GM06990 (cell line): ENCODE data around the gene TRERF1.

ENCODE experiments used
- DNase-seq: peaks from one replicate; pipeline ENCODE4 v3.0.0-alpha.2; 2011; ENCODE audit not compliant: insufficient read length; ENCODE audit errors: extremely low read depth
- H3K27me3 ChIP-seq: replicated peaks from 2 replicates; pipeline ENCODE4 v1.6.0; 2011; ENCODE audit warnings: low read length; ENCODE audit not compliant: control insufficient read depth, insufficient read depth
- H3K36me3 ChIP-seq: 2 replicates; pipeline ENCODE4 v1.5.1; 2011; ENCODE audit warnings: low read length; ENCODE audit not compliant: control insufficient read depth, insufficient read depth
- H3K4me3 ChIP-seq: replicated peaks from 2 replicates; pipeline ENCODE4 v1.5.1; 2011; ENCODE audit warnings: low read depth, mild to moderate bottlenecking, control low read depth, low read length
- TF ChIP-seq, protein P1 (sequence below): IDR thresholded peaks from 2 replicates; pipeline ENCODE4 v1.5.1; 2011; ENCODE audit warnings: low read length, control low read depth, mild to moderate bottlenecking, inconsistent platforms; ENCODE audit not compliant: insufficient read depth, poor library complexity, severe bottlenecking

TRERF1 gene

DNA sequence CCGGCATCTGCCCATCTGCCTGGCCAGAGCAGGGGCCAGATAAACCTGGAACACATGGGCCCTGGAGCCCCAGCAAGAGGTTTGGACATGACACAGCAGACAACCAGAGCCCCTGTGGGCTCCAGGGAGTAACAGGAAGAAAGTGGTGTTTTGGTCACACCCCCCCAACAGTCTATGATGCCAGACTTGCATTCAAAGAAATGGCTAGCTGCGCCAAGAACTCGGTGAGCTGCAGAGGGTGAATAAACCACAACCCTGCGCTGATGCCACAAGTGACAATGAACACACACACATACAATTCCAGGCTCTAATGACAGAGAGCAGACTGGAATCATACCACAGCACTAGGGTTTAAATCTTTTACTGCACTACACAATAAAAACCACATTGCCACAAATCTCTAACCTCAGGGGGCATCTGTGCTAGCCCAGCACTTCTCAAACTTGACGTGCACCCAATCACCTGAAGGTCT lies 34.0 kb downstream of the TRERF1 start:
- TF ChIP-seq, protein P1, sequence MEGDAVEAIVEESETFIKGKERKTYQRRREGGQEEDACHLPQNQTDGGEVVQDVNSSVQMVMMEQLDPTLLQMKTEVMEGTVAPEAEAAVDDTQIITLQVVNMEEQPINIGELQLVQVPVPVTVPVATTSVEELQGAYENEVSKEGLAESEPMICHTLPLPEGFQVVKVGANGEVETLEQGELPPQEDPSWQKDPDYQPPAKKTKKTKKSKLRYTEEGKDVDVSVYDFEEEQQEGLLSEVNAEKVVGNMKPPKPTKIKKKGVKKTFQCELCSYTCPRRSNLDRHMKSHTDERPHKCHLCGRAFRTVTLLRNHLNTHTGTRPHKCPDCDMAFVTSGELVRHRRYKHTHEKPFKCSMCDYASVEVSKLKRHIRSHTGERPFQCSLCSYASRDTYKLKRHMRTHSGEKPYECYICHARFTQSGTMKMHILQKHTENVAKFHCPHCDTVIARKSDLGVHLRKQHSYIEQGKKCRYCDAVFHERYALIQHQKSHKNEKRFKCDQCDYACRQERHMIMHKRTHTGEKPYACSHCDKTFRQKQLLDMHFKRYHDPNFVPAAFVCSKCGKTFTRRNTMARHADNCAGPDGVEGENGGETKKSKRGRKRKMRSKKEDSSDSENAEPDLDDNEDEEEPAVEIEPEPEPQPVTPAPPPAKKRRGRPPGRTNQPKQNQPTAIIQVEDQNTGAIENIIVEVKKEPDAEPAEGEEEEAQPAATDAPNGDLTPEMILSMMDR, result no peak
- Histone ChIP-seq H3K36me3 (no peaks in the 10 kb centered on the region), H3K4me3 (no peak overlapping the region), H3K27me3 (no peaks in the 10 kb centered on the region)
- DNase-seq, result no peak

DNA sequence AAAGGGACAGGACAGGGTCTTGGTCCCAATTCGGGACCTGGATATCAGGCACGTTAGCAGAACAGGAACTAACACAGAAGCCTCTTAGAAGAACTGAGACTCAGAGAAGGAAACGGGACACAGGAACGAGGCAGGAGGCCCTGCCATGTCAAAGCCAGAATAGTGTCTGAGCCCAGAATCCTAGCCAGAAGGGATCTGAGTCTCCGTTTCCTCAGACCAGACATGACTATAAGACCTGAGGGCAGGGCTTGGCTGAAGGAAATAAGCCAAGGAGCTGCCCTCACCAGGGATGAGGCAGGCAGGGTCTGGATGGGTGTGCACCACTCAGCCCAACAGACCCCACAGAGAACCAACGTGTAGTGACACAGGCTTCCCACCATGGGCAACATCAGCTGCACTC lies 40.3 kb downstream of the TRERF1 start:
- Histone ChIP-seq H3K4me3 (no peak overlapping the region), H3K36me3 (no peaks in the 10 kb centered on the region), H3K27me3 (no peaks in the 10 kb centered on the region)
- DNase-seq, result no peak
- TF ChIP-seq, protein P1, result no peak

DNA sequence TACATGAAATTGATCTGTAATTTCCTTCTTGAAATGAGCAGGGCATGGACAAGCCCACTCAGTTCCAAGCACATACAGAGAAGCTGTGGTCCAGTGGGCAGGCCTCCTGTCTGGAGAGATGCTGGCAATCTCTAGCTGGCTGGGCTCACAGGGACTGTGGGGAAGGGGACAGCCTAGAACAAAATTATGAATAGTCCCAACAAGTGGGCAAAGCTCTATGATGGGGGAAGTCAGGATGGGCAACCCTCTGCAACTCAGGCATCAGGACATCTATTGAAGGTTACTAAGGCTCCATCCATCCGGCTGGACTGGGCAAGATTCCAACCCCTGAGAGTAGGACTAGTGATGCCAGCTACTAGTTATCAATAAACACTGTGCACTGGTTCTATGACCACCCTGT lies 40.9 kb downstream of the TRERF1 start:
- TF ChIP-seq, protein P1, result no peak
- no peak overlapping the region for H3K4me3 ChIP-seq
- no peaks in the 10 kb centered on the region for H3K36me3 ChIP-seq
- H3K27me3 ChIP-seq, result no peaks in the 10 kb centered on the region
- DNase-seq, result no peak

DNA sequence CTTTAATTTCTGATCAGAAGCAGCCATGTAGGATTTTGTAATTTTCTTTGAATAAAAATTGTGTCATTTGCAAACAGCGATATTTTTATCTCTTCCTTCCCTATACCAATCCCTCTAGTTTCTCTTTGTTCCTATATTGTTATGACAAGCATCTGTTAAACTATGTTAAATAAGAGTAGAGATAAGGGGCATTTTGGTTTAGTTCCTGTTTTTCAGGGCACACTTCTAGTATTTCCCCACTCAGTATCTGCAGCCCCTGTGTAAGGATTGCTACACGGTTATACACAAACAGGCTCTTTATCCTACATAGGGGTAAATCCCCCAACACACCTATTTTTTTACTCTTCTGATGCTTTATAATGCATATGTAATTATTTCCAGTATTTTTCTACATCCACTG lies 42.1 kb downstream of the TRERF1 start:
- Histone ChIP-seq H3K36me3 (no peaks in the 10 kb centered on the region), H3K4me3 (no peak overlapping the region), H3K27me3 (no peaks in the 10 kb centered on the region)
- TF ChIP-seq, protein P1, result no peak
- no peak for DNase-seq

DNA sequence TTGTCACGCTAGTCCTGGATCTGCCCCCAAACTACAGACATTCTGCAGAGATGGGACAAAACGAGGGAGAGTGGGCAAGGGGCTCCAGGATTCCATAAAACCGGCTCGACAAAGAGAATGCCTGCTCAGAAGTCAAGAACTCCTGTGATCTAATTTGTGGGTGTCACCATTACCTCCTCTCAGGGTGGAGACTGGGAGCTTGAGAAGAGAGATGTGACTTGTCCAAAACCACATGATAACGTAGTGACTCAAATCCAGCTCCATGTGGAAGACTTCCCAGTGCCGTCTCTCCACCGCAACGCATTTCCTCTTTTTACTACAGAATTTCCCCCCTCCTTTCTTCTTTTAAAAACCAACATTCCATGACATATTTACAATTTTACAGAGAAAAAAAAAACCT lies 44.3 kb downstream of the TRERF1 start:
- Histone ChIP-seq H3K27me3 (no peaks in the 10 kb centered on the region), H3K4me3 (no peak overlapping the region), H3K36me3 (no peaks in the 10 kb centered on the region)
- no peak for DNase-seq
- TF ChIP-seq, protein P1, result no peak
